Skeletal muscle cell (primary cell): ENCODE results near the gene CBX2.

Source experiments
- DNase-seq: peaks from one replicate; pipeline ENCODE4 v3.0.0-alpha.2; 2010; ENCODE audit warnings: low read depth
- H3K4me3 ChIP-seq: 2 replicates; pipeline ENCODE4 v1.5.1; 2011; ENCODE audit warnings: low read depth, mild to moderate bottlenecking, control low read depth, low read length, moderate library complexity

Gene CBX2

DNA sequence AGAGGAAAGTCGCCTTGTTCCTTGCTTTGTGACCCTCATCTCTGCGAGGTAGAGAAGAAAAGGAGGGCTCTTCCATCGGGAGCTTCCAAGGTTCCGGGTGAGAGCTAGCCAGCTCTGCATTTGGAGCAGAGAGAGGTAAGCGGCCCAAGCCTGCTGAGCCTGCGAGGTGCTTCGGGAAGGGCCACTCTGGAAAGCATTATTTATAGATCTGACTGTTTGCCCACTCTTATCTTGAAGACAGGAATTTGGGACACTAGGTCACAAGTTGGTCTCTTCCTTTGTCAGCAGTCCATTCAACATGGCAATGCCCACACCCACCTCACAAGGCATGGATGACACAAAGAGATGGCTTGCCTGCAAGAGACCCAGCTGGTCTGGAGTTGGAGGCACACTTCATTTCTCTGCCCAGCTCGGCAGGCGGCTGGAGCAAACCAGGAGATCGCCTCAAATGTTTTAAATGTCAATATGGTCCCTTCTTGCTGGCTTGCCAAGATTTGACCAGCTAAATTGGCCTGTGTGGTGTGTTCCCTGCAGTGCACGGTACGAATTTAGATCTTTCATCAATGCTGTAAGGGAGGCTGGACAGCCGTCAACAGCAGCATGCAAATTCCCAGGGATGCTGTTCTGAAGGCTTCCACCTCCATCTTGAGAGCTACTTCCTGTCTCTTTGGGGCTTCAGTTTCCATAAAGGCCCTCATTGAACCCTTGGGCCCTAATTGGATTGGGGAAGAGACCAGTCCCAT is 41.8 kb downstream of the CBX2 start:
- DNase-seq = no peak
- no peak overlapping the region for H3K4me3 ChIP-seq

DNA sequence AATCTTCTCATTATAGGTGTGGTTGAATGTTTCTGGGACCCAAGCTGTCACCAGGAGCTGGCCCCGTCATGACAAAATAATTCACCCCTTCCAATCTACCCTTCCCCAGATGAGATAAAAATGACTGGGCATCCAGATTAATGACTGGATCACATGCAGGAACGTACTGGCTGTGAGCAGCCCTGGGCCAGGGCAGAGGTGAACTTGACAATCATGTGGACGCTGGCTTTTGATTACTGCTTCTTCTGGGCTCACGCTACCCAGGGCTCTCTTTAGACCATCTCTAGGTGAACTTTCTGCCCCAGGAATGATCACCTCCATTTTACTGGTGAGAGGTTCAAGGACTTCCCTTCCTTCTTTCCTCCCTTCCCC is 43.0 kb downstream of the CBX2 start:
- DNase-seq = no peak
- H3K4me3 ChIP-seq = no peak overlapping the region

- no peak overlapping the region for H3K4me3 ChIP-seq
- DNase-seq = no peak
Measured at GRCh38 chr17:79821331-79822095, 43.6 kb downstream of the CBX2 start.

DNA sequence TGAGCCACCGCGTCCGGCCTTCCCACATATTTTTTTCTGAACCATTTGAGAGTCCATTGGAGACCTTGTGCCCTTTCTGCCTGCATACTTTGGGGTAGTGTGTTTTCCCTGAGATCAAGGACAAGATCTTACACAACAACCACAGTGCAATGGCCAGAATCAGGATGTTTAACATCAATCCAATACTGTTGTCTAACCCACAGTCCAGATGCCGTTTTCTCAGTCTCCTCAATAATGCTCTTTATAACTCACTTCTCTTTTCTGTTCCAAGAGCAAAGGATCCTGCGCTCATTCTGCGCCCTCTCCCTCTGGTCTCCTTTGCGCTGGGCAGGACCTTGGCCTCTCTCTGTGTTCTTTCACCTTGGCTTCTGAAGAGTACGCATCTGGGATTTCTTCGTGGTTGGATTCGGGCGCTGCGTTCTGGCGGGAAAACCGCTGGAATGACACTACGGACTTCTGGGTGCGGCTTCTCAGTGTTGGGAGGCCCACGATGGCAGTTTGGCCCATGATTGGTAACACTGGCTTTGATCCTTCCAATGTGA is 44.7 kb downstream of the CBX2 start:
- no peak for DNase-seq
- no peak overlapping the region for H3K4me3 ChIP-seq

DNA sequence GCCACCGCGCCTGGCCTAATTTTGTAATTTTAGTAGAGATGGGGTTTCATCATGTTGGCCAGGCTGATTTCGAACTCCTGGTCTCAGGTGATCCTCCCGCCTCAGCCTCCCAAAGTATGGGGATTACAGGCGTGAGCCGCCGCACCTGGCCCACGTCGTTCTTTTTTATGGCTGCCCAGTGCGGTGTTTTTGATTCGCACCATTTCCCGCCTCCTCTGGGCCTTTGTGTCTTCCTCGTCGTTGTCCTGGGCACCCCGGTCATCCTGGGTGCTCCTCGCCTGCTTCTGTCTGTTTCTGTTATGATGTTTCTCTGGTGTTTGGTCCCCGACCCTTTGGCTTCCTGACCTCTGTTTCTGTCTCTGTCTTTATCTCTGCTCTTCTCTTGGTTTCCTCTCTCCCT is 46.3 kb downstream of the CBX2 start:
- H3K4me3 ChIP-seq = no peak overlapping the region

DNA sequence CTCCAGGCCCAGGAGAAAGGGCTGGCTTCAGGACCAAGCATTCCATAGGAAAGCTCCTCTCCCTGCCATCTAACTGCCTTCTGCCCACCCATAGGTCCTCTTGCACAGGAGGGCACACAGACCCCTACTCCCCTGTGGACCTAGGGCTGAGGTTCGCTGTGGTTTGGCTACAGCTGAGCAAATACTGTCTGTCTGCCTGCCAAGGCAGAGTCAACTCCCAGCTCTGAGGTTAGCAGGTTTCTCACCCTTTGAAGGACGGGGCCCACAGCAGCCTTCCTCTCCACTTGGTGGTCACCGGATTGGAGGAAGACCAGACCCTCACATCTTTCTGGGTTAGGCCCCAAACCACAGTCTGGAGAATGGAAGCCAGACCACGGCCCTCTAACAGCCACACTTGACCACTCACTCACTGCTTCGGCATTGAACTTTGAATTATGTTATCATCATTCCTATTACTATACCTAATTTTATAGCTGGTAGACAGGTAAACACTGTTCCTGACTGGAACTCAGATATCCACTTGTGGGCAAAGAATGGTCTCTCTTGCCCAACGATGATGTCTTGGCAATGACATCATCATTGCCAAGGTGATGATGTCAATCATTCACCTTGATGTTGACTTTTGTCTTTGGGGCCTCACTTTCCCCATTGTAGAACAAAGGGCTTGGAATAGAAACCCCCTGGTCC is 47.1 kb downstream of the CBX2 start:
- no peak overlapping the region for H3K4me3 ChIP-seq
- no peak for DNase-seq

More for the DNA sequence above, 46.3 kb downstream of the CBX2 start:
- no peak for DNase-seq

DNA sequence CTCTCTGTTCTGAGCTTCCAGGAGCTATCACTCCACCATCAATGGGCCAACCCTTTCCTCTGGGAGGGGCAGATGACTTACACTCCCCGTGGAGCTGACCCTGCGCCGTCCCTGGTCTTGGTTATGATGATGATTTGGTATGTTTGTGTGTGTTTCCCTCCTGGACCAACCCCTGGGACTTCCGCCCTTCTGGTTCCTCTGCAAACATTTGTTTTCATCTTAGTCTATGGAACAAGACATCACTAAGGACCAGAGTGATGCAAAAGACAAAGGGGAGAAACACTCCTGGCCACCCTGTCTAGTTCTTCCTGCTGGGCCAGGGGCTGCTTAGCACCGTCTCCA is 47.6 kb downstream of the CBX2 start:
- DNase-seq = no peak
- no peak overlapping the region for H3K4me3 ChIP-seq

DNA sequence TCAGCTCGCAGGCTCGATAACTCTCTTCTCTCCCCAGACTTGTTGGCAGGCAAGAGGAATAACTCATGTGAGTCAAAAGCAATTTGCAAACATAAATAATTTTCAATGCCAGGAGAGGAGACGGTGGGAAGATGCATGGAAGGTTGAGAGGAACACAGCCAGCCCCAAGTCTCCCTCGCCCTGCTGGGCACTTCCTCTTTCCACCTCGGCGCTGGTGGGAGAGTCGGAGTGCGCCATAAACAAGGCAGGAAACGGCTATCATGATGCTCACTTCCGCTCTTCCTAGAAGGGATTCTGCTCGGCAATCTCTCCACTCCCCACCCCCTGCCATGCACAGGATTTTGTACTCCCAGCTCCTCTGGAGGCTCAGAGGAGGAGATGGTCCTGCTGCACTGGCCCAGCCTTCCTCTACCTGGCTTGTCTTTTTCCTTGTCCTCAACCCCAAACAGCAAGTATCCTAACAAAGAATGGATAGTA is 48.3 kb downstream of the CBX2 start:
- no peak overlapping the region for H3K4me3 ChIP-seq
- DNase-seq = no peak

GRCh38 chr17:79826841-79827578 is 49.1 kb downstream of the CBX2 start:
- DNase-seq = no peak
- H3K4me3 ChIP-seq = no peak overlapping the region

DNA sequence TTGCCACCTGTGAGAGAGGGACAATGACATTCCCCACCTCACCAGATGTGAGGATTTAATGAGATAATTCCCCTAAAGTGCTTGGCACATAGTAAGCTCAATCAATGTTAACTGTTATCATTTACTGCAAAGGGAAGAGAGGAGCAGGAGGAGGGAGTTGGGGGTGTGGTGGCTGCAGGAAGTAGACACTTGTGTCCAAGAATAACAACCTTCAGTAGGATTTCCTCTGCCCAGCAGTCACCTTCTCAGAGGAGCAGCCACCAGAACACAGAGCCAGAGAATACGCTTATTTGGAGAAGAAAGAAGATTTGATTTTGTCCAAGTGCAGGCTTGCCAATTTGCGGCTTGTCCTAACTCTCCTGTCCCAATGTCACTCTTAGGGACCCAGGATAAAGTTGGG is 51.1 kb downstream of the CBX2 start:
- no peak for DNase-seq
- no peak overlapping the region for H3K4me3 ChIP-seq

DNA sequence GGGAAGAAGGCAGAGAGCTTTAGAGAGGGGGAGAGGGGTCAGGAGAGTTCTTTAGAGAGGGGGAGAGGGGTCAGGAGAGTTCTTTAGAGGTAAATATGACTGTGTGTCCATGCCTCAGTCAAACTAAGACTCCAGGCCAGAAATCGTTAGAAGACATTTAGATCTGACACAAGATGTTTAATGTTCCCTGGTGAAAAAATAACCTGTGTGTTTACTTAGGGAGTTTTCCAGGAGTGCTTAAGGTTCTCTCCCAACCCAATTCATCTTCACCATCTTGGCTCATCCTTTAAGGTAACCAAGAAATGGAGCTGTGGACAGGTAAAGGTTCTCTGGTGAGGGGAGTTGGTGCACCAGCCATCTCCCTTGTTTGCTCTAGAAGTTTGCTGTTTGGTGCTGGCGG is 51.5 kb downstream of the CBX2 start:
- no peak for DNase-seq

DNA sequence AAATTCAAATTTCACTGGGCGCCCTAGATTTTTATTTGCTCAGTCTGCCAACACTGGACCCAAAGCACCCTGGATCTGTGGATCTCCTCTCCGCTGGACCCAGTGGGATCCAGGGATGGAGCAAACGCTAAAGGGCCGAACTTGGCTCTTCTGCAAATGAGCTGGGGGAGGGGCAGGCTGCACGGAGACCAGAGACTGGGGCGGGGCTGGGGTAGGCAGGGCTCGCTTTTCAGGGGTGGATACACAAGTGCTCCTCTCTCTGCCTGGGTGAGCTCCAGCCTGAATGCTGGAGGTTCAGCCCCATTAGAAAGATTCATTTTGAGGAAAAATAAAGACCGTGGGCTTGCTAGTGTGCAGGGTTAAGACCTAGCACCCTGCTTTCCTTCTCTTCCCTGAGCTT is 52.4 kb downstream of the CBX2 start:
- no peak overlapping the region for H3K4me3 ChIP-seq
- DNase-seq = no peak

More for the DNA sequence above, 51.5 kb downstream of the CBX2 start:
- H3K4me3 ChIP-seq = no peak overlapping the region

DNA sequence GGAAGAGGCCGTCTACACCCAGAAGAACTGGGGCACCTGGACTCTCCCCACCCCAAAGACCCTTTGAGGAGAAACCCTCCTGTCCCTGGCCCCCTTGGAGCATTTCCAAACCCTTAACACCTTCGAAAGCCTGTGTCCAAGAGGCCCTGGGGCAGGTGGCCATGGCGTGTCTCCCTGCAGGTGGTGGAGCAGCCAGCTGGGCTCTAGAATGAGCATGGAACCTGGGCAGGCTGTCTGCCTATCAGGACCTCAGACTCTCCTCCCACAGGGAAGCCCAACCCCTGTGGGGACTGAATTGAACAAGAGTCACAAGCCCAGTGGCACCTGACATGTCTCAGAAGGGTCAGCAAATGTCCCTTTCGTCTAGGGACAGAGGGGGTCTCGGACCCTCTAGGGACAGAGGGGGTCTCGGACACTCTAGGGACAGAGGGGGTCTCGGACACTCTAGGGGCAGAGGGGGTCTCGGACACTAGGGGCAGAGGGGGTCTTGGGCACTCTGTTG is 52.9 kb downstream of the CBX2 start:
- no peak for DNase-seq
- no peak overlapping the region for H3K4me3 ChIP-seq

- no peak for DNase-seq
- no peak overlapping the region for H3K4me3 ChIP-seq
Measured at GRCh38 chr17:79831265-79832217, 53.6 kb downstream of the CBX2 start.

- no peak for DNase-seq
- H3K4me3 ChIP-seq = no peak overlapping the region
Measured at GRCh38 chr17:79832218-79833109, 54.5 kb downstream of the CBX2 start.

- no peak overlapping the region for H3K4me3 ChIP-seq
- DNase-seq = no peak
Measured at GRCh38 chr17:79833110-79833450, 55.1 kb downstream of the CBX2 start.

- H3K4me3 ChIP-seq = no peak overlapping the region
- no peak for DNase-seq
Measured at GRCh38 chr17:79833744-79834564, 56.0 kb downstream of the CBX2 start.
